Keratinocyte (primary cell): ENCODE data around the gene FBXW7. TPM values are rescaled to one million over a fixed set of nuclear protein-coding genes. Genes with fewer than 3 reads are reported as not detected.
A peak's percentile ranks its signal among the peaks of the same experiment; 100 is the strongest.

ENCODE experiments used
- DNase-seq: peaks from one replicate; pipeline ENCODE4 v3.0.0-alpha.2; 2011; ENCODE audit warnings: low read depth, missing footprints, low spot score
- FAIRE-seq: peaks from 2 replicates; lab custom pipeline; 2011; peaks lifted over from hg19 to GRCh38; lab: Jason Lieb, UNC
- H2AFZ ChIP-seq: 2 replicates; pipeline ENCODE4 v1.6.0; 2012; ENCODE audit warnings: low read length, control low read depth, inconsistent platforms; ENCODE audit not compliant: control insufficient read depth
- H3K27ac ChIP-seq: 2 replicates; pipeline ENCODE4 v1.5.1; 2011; ENCODE audit warnings: low read length; ENCODE audit not compliant: control insufficient read depth, insufficient read depth
- H3K27me3 ChIP-seq: 3 replicates; pipeline ENCODE4 v1.6.0; 2011; ENCODE audit warnings: low read length; ENCODE audit not compliant: control insufficient read depth, insufficient read depth; ENCODE audit errors: extremely low read depth
- H3K36me3 ChIP-seq, 2 experiments: 2 replicates in 1 of 2; 3 replicates in 1 of 2; pipeline ENCODE4 v1.5.1; 2011; ENCODE audit warnings: low read length in 2 of 2, mild to moderate bottlenecking in 1 of 2; ENCODE audit not compliant: control insufficient read depth in 2 of 2, insufficient read depth in 2 of 2; ENCODE audit errors: extremely low read depth in 1 of 2
- H3K4me1 ChIP-seq: 3 replicates; pipeline ENCODE4 v1.5.1; 2011; ENCODE audit warnings: low read length; ENCODE audit not compliant: control insufficient read depth, insufficient read depth; ENCODE audit errors: extremely low read depth
- H3K4me2 ChIP-seq: 3 replicates; pipeline ENCODE4 v1.6.0; 2011; ENCODE audit warnings: low read depth, low read length; ENCODE audit not compliant: control insufficient read depth, insufficient read depth; ENCODE audit errors: extremely low read depth
- H3K4me3 ChIP-seq, 3 experiments: fragments of 200-600 bp in 1 of 3; sonication (generic) in 1 of 3; 2 replicates in 2 of 3; 3 replicates in 1 of 3; pipeline ENCODE4 v1.5.1; 2011 to 2016; ENCODE audit warnings: low read length in 3 of 3, mild to moderate bottlenecking in 3 of 3, control low read depth in 2 of 3, inconsistent platforms in 1 of 3, low read depth in 1 of 3, mixed read lengths in 1 of 3, mixed run types in 1 of 3, moderate library complexity in 1 of 3; ENCODE audit not compliant: control insufficient read depth in 2 of 3, insufficient read depth in 2 of 3; ENCODE audit errors: extremely low read depth in 1 of 3
- H3K79me2 ChIP-seq: 2 replicates; pipeline ENCODE4 v1.6.0; 2012; ENCODE audit warnings: low read length; ENCODE audit not compliant: control insufficient read depth, insufficient read depth
- H3K9ac ChIP-seq: 3 replicates; pipeline ENCODE4 v1.6.0; 2011; ENCODE audit warnings: low read length; ENCODE audit not compliant: control insufficient read depth, insufficient read depth; ENCODE audit errors: extremely low read depth
- H3K9me1 ChIP-seq: 3 replicates; pipeline ENCODE4 v1.6.0; 2011; ENCODE audit warnings: low read length; ENCODE audit not compliant: control insufficient read depth, insufficient read depth; ENCODE audit errors: extremely low read depth
- H3K9me3 ChIP-seq: 2 replicates; pipeline ENCODE4 v1.5.1; 2012; ENCODE audit warnings: low read depth, low read length; ENCODE audit not compliant: control insufficient read depth
- H4K20me1 ChIP-seq: 3 replicates; pipeline ENCODE4 v1.6.0; 2011; ENCODE audit warnings: low read length; ENCODE audit not compliant: control insufficient read depth, insufficient read depth; ENCODE audit errors: extremely low read depth
- EZH2 ChIP-seq: IDR thresholded peaks from one replicate; pipeline ENCODE4 v1.6.1; 2012; ENCODE audit warnings: inconsistent platforms, mild to moderate bottlenecking, low read length, moderate library complexity
- dilution Hi-C: fragments of 300-500 bp; cut with MboI; formaldehyde crosslinking; loops from one replicate; pipeline ENCODE4 v1.7.0; 2020; ENCODE audit warnings: low sequenced_read_pairs; ENCODE audit not compliant: extremely low pct_ligation_motif_present
- polyA plus RNA-seq, 5 experiments: library from polyadenylated mRNA; depleted of rRNA in 3 of 5; stranded (reverse) in 3 of 5; stranded (forward) in 1 of 5; unstranded in 1 of 5; fragments of >200 nt; gene quantifications; 1 replicate in 1 of 5; 2 replicates in 3 of 5; 3 replicates in 1 of 5; pipeline versions ENCODE4 v1.2.1 to v1.2.3, GENCODE V29; 2011 to 2012; ENCODE audit warnings: missing spikeins in 2 of 5, low read depth in 1 of 5, low replicate concordance in 1 of 5
- TF ChIP-seq, protein P1 (sequence below), 3 experiments: IDR thresholded peaks in 1 of 3; conservative IDR thresholded peaks in 1 of 3; optimal IDR thresholded peaks in 1 of 3; 2 replicates in 2 of 3; 3 replicates in 1 of 3; pipeline versions ENCODE3 to v1.5.1; 2011; ENCODE audit warnings: low read length in 3 of 3, mild to moderate bottlenecking in 3 of 3, moderate library complexity in 2 of 3, control low read depth in 1 of 3, inconsistent platforms in 1 of 3; ENCODE audit not compliant: insufficient read depth in 2 of 3; ENCODE audit errors: extremely low read depth in 1 of 3

Gene FBXW7
- polyA plus RNA-seq, 1 donor (not counting 4 experiments of a cell fraction or from before 2014, with no cell fraction given) = 39.6 TPM

DNA sequence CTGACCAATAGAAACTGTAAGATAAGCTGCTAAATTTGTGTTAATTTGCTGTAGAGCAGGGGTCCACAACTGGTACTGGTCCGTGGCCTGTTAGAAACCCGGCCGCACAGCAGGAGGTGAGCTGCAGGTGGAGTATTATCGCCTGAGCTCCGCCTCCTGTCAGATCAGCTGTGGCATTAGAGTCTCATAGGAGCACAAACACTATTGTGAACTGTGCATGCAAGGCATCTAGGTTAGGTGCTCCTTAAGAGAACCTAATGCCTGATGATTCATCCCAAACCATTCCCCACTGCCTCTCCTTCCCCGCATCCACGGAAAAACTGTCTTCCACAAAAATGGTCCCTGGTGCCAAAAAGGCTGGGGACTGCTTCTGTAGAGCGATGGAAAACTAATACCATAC, 19.7 kb downstream of the FBXW7 start:
- Histone ChIP-seq H3K79me2 (peaks cover 64% of the 10 kb centered on the region), H3K36me3 (no peaks in the 10 kb centered on the region), H3K9me3 (no peaks in the 10 kb centered on the region), H4K20me1 (peaks cover 8% of the 10 kb centered on the region), H3K4me2 (peak overlapping the region; percentile 34), H2AFZ (no peak overlapping the region), H3K9ac (no peak overlapping the region), H3K27me3 (no peaks in the 10 kb centered on the region), H3K4me3 (no peak overlapping the region), H3K9me1 (no peaks in the 10 kb centered on the region), H3K27ac (peak overlapping the region; percentile 67), H3K4me1 (peaks cover 20% of the 10 kb centered on the region)
- dilution Hi-C loops = no loop called here
- TF ChIP-seq EZH2 = no peak
- peak; percentile 83 for FAIRE-seq
- no peak for DNase-seq

GRCh38 chr4:152515678-152516077, 20.2 kb downstream of the FBXW7 start:
- Histone ChIP-seq H3K27ac (peak overlapping the region; percentile 67), H3K9me1 (no peaks in the 10 kb centered on the region), H4K20me1 (peaks cover 8% of the 10 kb centered on the region), H2AFZ (no peak overlapping the region), H3K27me3 (no peaks in the 10 kb centered on the region), H3K9ac (no peak overlapping the region), H3K4me2 (peak overlapping the region; percentile 34), H3K4me1 (peaks cover 20% of the 10 kb centered on the region), H3K79me2 (peaks cover 64% of the 10 kb centered on the region), H3K4me3 (no peak overlapping the region), H3K36me3 (no peaks in the 10 kb centered on the region), H3K9me3 (no peaks in the 10 kb centered on the region)
- no peak for DNase-seq
- no peak for FAIRE-seq
- TF ChIP-seq EZH2 = no peak
- TF ChIP-seq, protein P1, sequence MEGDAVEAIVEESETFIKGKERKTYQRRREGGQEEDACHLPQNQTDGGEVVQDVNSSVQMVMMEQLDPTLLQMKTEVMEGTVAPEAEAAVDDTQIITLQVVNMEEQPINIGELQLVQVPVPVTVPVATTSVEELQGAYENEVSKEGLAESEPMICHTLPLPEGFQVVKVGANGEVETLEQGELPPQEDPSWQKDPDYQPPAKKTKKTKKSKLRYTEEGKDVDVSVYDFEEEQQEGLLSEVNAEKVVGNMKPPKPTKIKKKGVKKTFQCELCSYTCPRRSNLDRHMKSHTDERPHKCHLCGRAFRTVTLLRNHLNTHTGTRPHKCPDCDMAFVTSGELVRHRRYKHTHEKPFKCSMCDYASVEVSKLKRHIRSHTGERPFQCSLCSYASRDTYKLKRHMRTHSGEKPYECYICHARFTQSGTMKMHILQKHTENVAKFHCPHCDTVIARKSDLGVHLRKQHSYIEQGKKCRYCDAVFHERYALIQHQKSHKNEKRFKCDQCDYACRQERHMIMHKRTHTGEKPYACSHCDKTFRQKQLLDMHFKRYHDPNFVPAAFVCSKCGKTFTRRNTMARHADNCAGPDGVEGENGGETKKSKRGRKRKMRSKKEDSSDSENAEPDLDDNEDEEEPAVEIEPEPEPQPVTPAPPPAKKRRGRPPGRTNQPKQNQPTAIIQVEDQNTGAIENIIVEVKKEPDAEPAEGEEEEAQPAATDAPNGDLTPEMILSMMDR (optimal IDR thresholded peaks at IDR 0.05 in 1 of 3, IDR thresholded peaks at IDR 0.05 in 1 of 3, conservative IDR thresholded peaks at IDR 0.05 in 1 of 3; ENCODE audit: extremely low read depth in 1 of 3, insufficient read depth in 2 of 3, low read length in 3 of 3) = no peak
- dilution Hi-C loops = no loop called here

GRCh38 chr4:152514356-152514755, 21.5 kb downstream of the FBXW7 start:
- dilution Hi-C loops = no loop called here
- no peak overlapping the region for H3K9ac ChIP-seq
- FAIRE-seq = no peak
- peaks cover 8% of the 10 kb centered on the region for H4K20me1 ChIP-seq
- H3K4me1 ChIP-seq = peaks cover 20% of the 10 kb centered on the region
- H3K9me3 ChIP-seq = no peaks in the 10 kb centered on the region
- H3K4me2 ChIP-seq = peak overlapping the region; percentile 22
- H3K36me3 ChIP-seq = no peaks in the 10 kb centered on the region
- no peak for TF ChIP-seq EZH2
- TF ChIP-seq, protein P1 (optimal IDR thresholded peaks at IDR 0.05 in 1 of 3, IDR thresholded peaks at IDR 0.05 in 1 of 3, conservative IDR thresholded peaks at IDR 0.05 in 1 of 3; ENCODE audit: extremely low read depth in 1 of 3, insufficient read depth in 2 of 3, low read length in 3 of 3) = no peak
- no peaks in the 10 kb centered on the region for H3K27me3 ChIP-seq
- H3K79me2 ChIP-seq = peaks cover 62% of the 10 kb centered on the region
- no peaks in the 10 kb centered on the region for H3K9me1 ChIP-seq
- no peak for DNase-seq
- no peak overlapping the region for H2AFZ ChIP-seq
- no peak overlapping the region for H3K4me3 ChIP-seq
- no peak overlapping the region for H3K27ac ChIP-seq
